Superior temporal gyrus (tissue), 1 donor: ENCODE measurements around the gene CCL28.

Experiments
- DNase-seq: peaks from one replicate; pipeline ENCODE4 v3.0.0-alpha.2; 2016; ENCODE audit errors: extremely low spot score

CCL28 gene

GRCh38 chr5:43357878-43358281 lies 54.3 kb downstream of the CCL28 start:
- no peak for DNase-seq

- DNase-seq: no peak
Observed at GRCh38 chr5:43357067-43357466, 55.1 kb downstream of the CCL28 start.

- DNase-seq: no peak
Observed at GRCh38 chr5:43354774-43355173, 57.4 kb downstream of the CCL28 start.

- DNase-seq: no peak
Observed at GRCh38 chr5:43353668-43354067, 58.5 kb downstream of the CCL28 start.

DNA sequence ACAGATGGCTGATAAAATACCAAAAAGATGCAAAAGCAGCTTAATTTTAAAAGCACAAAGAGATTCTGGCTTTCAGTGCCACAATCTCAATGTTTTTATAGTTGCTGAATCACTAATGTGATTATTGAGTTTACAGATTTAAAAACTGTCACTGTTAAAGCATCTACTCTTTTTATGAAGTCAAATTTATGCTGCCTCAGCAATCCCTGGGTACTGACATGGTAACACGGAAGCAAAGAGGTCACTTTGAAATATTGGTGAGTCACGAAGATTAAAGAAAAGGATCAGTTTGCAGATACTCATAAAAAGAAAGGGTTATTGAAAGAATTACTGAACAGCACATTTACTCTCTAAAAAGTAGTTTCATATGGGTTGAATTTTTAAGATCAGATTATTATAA lies 59.3 kb downstream of the CCL28 start:
- no peak for DNase-seq

DNA sequence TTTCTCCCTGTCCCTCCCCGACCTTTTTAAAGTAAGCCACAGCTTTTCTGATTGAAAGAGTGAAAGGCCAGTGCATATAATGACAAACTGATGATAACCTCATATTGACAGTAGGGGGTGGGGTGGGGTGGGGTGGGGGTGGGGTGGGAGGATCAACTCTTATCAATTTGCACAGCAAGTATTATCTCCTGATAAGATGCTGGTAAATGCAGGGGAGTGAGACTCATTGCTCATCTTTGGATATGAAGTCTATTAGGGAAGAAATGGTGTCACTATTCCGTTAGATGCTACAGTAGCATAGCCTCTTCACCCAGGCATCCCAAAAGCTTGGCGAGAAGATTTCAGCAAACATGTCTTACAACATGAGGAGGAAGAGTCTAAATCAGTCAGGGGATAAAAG lies 60.1 kb downstream of the CCL28 start:
- no peak for DNase-seq

- no peak for DNase-seq
Observed at GRCh38 chr5:43348861-43349363, 63.3 kb downstream of the CCL28 start.

GRCh38 chr5:43348207-43348606 lies 64.0 kb downstream of the CCL28 start:
- no peak for DNase-seq

GRCh38 chr5:43338862-43339261 lies 73.3 kb downstream of the CCL28 start:
- DNase-seq: no peak

GRCh38 chr5:43336159-43336558 lies 76.0 kb downstream of the CCL28 start:
- no peak for DNase-seq

- no peak for DNase-seq
Observed at GRCh38 chr5:43335681-43336080, 76.5 kb downstream of the CCL28 start.

- DNase-seq: no peak
Observed at GRCh38 chr5:43332401-43332800, 79.8 kb downstream of the CCL28 start.
